MCF 10A (cell line): Measurements from ENCODE around the gene GPATCH2L. TPM values are rescaled to one million over a fixed set of nuclear protein-coding genes. Genes with fewer than 3 reads are reported as not detected.

Source experiments
- BruUV-seq: library from RNA; stranded (reverse); fragments of 400-500 nt; replicated peaks from 2 replicates; lab custom pipeline; 2021; lab: Mats Ljungman, UMichigan
- CTCF ChIA-PET: fragments of 300-600 bp; sonication (Branson Sonifier 250); formaldehyde crosslinking; extraction: SDS; loops from one replicate; lab custom pipeline; 2021; ENCODE audit warnings: antibody characterized with exemption, inconsistent platforms; lab: Yijun Ruan, JAX
- POLR2A ChIA-PET: fragments of 300-600, 350-650 bp; sonication (Branson Sonifier 250); formaldehyde crosslinking; extraction: SDS; loops from one replicate; lab custom pipeline; 2020; ENCODE audit warnings: antibody characterized with exemption, inconsistent platforms; lab: Yijun Ruan, JAX
- DNase-seq: peaks from one replicate; pipeline ENCODE4 v3.0.0-alpha.2; 2018; ENCODE audit not compliant: unreplicated experiment
- H3K27ac Mint-ChIP-seq: one replicate; pipeline ENCODE4 v1.8.0; 2022; ENCODE audit warnings: mild to moderate bottlenecking, low read depth, mixed read lengths; ENCODE audit not compliant: unreplicated experiment
- H3K27me3 Mint-ChIP-seq: one replicate; pipeline ENCODE4 v1.8.0; 2022; ENCODE audit warnings: mixed read lengths; ENCODE audit not compliant: insufficient read depth, unreplicated experiment
- H3K36me3 Mint-ChIP-seq: one replicate; pipeline ENCODE4 v1.8.0; 2022; ENCODE audit warnings: mild to moderate bottlenecking, moderate library complexity, mixed read lengths; ENCODE audit not compliant: insufficient read depth, unreplicated experiment
- H3K4me1 Mint-ChIP-seq: one replicate; pipeline ENCODE4 v1.8.0; 2022; ENCODE audit warnings: mixed read lengths; ENCODE audit not compliant: insufficient read depth, unreplicated experiment
- H3K4me3 Mint-ChIP-seq: one replicate; pipeline ENCODE4 v1.8.0; 2022; ENCODE audit warnings: mild to moderate bottlenecking, moderate library complexity, mixed read lengths; ENCODE audit not compliant: unreplicated experiment
- H3K9me3 Mint-ChIP-seq: one replicate; pipeline ENCODE4 v1.8.0; 2022; ENCODE audit warnings: mixed read lengths; ENCODE audit not compliant: unreplicated experiment
- intact Hi-C: fragments of 100-400 bp; cut with micrococcal nuclease; formaldehyde crosslinking; loops from 2 replicates; pipeline ENCODE4 v1.14.1; 2022
- total RNA-seq: library from RNA; stranded (reverse); gene quantifications from 2 replicates; pipeline ENCODE4 v1.2.3, GENCODE V29; 2022
- TF ChIP-seq, protein P1 (sequence below): fragments of 200-600 bp; IDR thresholded peaks from one replicate; pipeline ENCODE4 v1.8.0; 2022; ENCODE audit warnings: antibody characterized with exemption, mild to moderate bottlenecking; ENCODE audit not compliant: unreplicated experiment

Gene GPATCH2L
- total RNA-seq, 1 experiment from 2014 or later: 57.4 TPM

DNA sequence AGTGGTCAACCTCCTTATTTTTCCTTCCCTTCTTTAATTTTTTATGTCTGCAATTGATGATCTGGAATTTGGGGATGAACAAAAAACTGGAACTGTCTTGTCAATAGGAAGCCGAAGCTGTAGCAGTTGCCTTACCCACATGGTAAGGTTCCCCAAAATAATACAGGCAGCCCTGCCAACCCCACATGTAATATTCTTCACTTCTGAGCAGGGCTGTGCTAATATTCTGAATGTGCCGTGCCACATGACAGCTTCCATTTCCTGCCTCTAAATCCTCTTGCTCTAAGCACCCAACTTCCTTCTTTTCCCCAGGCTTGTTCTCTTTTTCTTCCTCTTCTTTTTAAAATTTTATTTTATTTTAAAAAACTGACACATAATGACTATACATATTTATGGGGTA is 39.6 kb downstream of the GPATCH2L start:
- peak overlapping the region; percentile 68 for H3K27ac Mint-ChIP-seq
- no TSS peak for BruUV-seq
- ChIA-PET CTCF (interaction anchor here (0.6 kb wide), 2 partner anchors 11 to 93 kb away, joined by 3 read pairs; no protein-coding TSS in a partner anchor), POLR2A (interaction anchor here (0.7 kb wide), 1 partner anchor 88 kb away, joined by 3 read pairs; no protein-coding TSS in a partner anchor)
- peaks cover 45% of the 10 kb centered on the region for H3K36me3 Mint-ChIP-seq
- H3K4me3 Mint-ChIP-seq: no peak overlapping the region
- no peaks in the 10 kb centered on the region for H3K9me3 Mint-ChIP-seq
- no peak for DNase-seq
- peaks cover 3% of the 10 kb centered on the region for H3K4me1 Mint-ChIP-seq
- TF ChIP-seq, protein P1, sequence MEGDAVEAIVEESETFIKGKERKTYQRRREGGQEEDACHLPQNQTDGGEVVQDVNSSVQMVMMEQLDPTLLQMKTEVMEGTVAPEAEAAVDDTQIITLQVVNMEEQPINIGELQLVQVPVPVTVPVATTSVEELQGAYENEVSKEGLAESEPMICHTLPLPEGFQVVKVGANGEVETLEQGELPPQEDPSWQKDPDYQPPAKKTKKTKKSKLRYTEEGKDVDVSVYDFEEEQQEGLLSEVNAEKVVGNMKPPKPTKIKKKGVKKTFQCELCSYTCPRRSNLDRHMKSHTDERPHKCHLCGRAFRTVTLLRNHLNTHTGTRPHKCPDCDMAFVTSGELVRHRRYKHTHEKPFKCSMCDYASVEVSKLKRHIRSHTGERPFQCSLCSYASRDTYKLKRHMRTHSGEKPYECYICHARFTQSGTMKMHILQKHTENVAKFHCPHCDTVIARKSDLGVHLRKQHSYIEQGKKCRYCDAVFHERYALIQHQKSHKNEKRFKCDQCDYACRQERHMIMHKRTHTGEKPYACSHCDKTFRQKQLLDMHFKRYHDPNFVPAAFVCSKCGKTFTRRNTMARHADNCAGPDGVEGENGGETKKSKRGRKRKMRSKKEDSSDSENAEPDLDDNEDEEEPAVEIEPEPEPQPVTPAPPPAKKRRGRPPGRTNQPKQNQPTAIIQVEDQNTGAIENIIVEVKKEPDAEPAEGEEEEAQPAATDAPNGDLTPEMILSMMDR: no peak
- no peaks in the 10 kb centered on the region for H3K27me3 Mint-ChIP-seq
- intact Hi-C loops: no loop called here

DNA sequence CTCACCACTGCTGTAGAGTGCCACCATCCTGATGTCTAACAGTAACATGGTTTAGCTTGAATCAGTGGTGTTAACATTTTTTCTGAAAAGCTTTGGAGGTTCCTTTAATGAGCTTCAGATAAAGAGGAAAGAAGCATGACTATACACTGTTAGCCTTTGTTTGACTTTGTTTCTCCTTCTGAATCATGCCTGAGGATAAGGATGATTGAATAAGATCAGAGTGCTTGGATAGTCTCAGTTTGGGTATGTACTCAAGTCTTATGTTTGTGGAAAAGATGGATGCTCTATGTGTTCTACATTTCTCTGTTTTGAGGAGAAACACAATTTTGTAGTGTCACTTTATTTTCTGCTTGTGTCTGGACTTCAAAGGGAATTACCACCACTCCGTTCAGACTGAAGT is 42.0 kb downstream of the GPATCH2L start:
- Mint-ChIP-seq H3K4me1 (peaks cover 3% of the 10 kb centered on the region), H3K27ac (no peak overlapping the region), H3K27me3 (no peaks in the 10 kb centered on the region), H3K36me3 (peaks cover 61% of the 10 kb centered on the region), H3K4me3 (no peak overlapping the region), H3K9me3 (no peaks in the 10 kb centered on the region)
- POLR2A ChIA-PET: no interaction called here
- intact Hi-C loops: no loop called here
- TF ChIP-seq, protein P1: no peak
- no peak for DNase-seq
- CTCF ChIA-PET: interaction anchor here (0.5 to 1.2 kb wide), 2 partner anchors 193 to 241 kb away, joined by 4 read pairs; no protein-coding TSS in a partner anchor
- BruUV-seq: no TSS peak

DNA sequence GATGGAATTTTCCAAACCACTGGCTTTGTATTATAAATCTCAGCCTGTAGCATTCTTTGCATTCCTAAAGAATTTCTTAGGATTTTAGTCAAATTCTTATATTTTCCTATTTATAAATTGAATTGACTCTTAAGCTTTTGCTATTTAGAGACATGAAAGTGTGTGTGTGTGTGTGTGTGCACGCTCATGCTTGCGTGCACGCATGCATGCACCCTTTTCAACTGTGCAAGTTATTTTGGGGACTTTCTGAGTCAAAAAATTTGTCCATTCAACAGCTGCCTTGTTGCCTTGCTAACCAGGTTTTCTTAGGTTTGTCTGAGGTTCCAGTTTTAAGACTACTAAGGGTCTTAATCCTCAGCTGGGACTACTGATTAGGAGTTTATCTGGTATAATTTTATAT is 42.6 kb downstream of the GPATCH2L start:
- no TSS peak for BruUV-seq
- H3K27ac Mint-ChIP-seq: no peak overlapping the region
- TF ChIP-seq, protein P1: no peak
- no peak for DNase-seq
- CTCF ChIA-PET: interaction anchor here (0.6 to 1.2 kb wide), 3 partner anchors 193 to 616 kb away, joined by 3 to 4 read pairs (median 3); partner anchors contain the start of gene FLVCR2
- intact Hi-C loops: no loop called here
- POLR2A ChIA-PET: no interaction called here
- H3K4me3 Mint-ChIP-seq: no peak overlapping the region
- peaks cover 3% of the 10 kb centered on the region for H3K4me1 Mint-ChIP-seq
- no peaks in the 10 kb centered on the region for H3K27me3 Mint-ChIP-seq
- H3K36me3 Mint-ChIP-seq: peaks cover 60% of the 10 kb centered on the region
- no peaks in the 10 kb centered on the region for H3K9me3 Mint-ChIP-seq

DNA sequence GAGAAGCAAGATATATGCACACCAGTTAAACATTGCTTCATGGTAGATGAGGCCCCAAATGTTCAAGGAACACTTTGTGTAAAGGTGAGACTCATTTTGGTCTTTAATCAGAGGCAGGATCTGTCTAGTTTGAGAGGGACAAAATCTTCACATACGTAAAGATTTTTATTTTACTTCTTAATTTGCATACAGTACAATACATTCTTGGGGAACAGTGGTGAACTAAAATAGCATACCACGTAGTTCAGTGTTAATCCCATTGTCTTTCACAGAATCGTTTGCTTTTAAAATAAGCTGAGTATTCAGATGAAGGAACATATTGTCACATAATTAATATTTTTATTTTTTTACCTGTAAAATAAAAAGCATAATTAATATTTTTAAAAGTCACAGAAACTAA is 43.3 kb downstream of the GPATCH2L start:
- Mint-ChIP-seq H3K27me3 (no peaks in the 10 kb centered on the region), H3K4me3 (no peak overlapping the region), H3K4me1 (peaks cover 6% of the 10 kb centered on the region), H3K27ac (no peak overlapping the region), H3K9me3 (no peaks in the 10 kb centered on the region), H3K36me3 (peaks cover 67% of the 10 kb centered on the region)
- TF ChIP-seq, protein P1: no peak
- no TSS peak for BruUV-seq
- ChIA-PET CTCF (interaction anchor here (0.6 kb wide), 1 partner anchor 617 kb away, joined by 3 read pairs; the partner anchor contains the start of gene FLVCR2), POLR2A (no interaction called here)
- no peak for DNase-seq
- intact Hi-C loops: no loop called here
